Measurements from ENCODE around the gene POMGNT2.

Gene POMGNT2

DNA sequence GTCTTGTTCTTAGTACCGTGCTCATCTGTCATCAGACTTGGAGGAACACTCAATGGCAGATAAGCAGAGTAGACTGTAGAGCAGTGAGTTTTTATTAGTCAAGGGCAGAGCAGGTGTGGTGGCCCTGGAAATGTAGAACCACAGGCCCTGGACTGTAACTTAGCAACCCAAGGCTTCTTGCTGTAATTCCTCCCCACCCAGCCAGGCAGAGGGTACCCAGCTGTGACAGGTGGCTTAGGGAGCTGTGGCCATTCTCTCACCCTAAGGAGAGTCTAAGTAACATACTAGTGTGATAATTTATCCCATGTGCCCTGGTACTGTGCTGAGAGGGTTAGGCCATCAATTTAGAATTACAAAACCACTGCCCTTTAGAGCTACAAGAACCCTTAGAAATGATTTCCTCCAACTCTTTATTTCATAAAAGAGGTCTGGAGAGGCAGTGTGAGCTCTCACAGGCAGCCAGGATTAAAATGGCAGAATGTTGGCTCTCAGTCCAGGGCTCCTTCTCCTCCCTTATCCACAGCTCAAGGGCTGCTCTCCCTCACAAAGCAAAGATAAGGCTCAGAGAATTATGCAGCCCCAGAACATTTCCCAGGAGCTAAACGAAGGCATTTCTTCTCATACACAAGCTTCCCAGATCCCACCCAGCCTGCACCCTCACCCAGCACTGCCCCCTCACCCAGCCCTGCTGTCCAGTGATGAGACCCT is 3.0 kb downstream of the POMGNT2 start:
- TF ChIP-seq, protein P1, sequence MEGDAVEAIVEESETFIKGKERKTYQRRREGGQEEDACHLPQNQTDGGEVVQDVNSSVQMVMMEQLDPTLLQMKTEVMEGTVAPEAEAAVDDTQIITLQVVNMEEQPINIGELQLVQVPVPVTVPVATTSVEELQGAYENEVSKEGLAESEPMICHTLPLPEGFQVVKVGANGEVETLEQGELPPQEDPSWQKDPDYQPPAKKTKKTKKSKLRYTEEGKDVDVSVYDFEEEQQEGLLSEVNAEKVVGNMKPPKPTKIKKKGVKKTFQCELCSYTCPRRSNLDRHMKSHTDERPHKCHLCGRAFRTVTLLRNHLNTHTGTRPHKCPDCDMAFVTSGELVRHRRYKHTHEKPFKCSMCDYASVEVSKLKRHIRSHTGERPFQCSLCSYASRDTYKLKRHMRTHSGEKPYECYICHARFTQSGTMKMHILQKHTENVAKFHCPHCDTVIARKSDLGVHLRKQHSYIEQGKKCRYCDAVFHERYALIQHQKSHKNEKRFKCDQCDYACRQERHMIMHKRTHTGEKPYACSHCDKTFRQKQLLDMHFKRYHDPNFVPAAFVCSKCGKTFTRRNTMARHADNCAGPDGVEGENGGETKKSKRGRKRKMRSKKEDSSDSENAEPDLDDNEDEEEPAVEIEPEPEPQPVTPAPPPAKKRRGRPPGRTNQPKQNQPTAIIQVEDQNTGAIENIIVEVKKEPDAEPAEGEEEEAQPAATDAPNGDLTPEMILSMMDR (conservative IDR thresholded peaks at IDR 0.05): no peak
- no peak for TF ChIP-seq ZFX (IDR thresholded peaks at IDR 0.05)
- no peak overlapping the region for H3K27ac ChIP-seq

DNA sequence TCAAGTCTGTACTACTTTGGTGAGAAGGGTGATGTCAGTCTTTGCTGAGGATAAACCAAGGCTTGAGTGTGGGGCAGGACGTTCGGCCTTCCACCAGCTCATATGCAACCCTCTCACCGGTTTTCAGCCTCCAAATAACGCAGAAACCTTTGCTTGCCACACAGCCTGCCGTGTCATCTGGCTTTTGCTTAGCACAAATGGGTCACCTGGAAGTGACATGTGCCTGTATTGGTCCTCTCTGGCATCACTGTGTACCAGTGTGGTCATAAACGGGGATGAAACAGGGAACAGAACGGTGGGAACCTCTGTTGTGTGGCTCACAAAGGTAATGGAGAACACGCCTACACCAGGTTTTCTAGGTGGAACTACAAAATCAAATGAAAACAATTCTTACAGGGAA is 7.1 kb downstream of the POMGNT2 start:
- H3K27ac ChIP-seq: no peak overlapping the region
- no peak for TF ChIP-seq ZFX (IDR thresholded peaks at IDR 0.05)
- TF ChIP-seq, protein P1 (conservative IDR thresholded peaks at IDR 0.05): no peak

DNA sequence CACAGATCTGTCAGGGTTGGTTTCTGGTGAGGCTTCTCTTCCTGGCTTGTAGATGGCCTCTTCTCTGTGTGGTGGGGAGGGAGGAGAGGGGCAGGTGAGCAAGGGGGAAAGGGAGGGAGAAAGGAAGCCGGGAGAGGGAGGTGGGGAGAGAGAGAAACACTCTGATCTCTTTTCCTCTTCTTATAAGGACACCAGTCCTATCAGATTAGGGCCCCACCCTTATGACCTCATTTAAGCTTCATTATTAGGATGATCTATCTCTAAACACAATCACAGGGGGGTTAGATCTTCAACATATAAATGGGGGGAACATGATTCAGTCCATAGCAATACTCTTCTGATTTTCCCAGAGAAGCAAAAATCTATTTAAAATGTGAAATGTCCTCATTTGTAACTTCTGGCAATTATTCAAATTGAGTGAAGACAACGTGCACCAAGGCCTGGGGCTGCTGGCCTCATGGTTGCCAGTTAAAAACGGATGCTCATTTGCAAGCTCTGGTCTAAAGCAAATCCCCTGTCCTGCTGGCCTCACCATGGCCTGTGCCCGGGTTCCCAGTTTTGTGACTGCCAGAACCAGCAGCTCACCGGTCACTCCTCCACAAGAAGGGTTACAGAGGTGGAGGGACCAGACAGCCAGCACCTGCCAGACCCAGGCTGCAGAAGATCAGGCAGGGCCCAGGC is 8.3 kb downstream of the POMGNT2 start:
- no peak overlapping the region for H3K27ac ChIP-seq
- TF ChIP-seq, protein P1 (conservative IDR thresholded peaks at IDR 0.05): no peak
- no peak for TF ChIP-seq ZFX (IDR thresholded peaks at IDR 0.05)

DNA sequence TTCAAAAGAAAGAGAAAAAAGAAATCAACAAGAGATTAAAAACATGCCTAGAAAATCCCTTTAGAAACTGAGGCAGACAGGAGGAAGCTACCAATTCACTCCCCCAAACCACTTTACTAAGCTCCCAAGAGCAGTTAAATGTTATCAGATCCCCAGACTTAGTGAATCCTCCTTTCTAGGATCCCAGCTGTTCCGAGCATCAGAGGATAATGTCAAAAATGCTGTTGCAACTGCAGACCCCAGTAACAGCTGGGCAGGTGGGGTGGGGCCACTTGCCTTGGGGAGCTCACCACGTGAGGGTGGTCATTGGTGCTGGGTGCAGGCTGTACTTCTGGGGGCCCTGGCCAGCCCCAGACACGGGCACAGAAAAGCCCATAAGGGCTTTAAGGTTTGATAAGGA is 9.1 kb downstream of the POMGNT2 start:
- TF ChIP-seq, protein P1 (conservative IDR thresholded peaks at IDR 0.05): no peak
- TF ChIP-seq ZFX (IDR thresholded peaks at IDR 0.05): no peak
- no peak overlapping the region for H3K27ac ChIP-seq

DNA sequence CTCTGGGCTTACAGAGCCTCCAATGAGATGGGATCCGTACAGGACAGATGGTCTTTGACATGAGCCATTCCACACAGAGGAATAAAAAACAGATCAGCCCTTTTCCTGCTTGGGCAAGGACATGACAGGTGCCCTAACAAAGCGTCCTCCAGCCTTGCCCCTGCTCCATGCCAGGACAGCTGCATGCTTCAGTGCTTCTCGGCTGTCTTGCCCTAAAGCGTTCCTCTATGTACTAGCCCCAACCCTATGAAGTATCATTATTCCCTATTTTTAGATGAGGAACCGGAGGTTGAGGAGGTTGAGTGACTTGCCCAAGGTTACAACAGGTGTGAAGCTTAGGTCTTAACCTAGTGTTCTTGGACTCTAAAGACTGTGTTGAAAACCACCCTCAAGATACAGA is 10.5 kb downstream of the POMGNT2 start:
- H3K27ac ChIP-seq: no peak overlapping the region
- TF ChIP-seq, protein P1 (conservative IDR thresholded peaks at IDR 0.05): no peak
- TF ChIP-seq ZFX (IDR thresholded peaks at IDR 0.05): no peak

DNA sequence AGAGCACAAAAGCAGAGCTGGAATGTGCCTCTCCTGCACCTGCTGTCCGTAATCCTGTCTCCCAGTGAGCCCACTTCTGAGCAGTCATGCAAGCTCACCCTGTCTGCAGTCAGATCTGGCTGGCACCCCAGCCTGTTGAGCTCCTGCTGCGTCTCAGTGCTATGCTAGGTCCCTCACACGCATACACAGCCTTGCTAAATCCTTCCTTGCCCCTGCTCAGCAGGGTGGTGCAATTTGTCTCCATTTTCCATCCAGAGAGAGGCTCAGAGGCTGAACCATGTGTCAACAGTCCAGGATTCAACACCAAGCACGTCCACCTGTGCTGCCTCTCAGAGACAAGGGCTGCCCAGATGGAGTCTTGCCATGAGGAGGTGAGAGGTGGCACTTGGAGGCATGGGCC is 11.0 kb downstream of the POMGNT2 start:
- TF ChIP-seq, protein P1 (conservative IDR thresholded peaks at IDR 0.05): no peak
- TF ChIP-seq ZFX (IDR thresholded peaks at IDR 0.05): no peak
- H3K27ac ChIP-seq: no peak overlapping the region

DNA sequence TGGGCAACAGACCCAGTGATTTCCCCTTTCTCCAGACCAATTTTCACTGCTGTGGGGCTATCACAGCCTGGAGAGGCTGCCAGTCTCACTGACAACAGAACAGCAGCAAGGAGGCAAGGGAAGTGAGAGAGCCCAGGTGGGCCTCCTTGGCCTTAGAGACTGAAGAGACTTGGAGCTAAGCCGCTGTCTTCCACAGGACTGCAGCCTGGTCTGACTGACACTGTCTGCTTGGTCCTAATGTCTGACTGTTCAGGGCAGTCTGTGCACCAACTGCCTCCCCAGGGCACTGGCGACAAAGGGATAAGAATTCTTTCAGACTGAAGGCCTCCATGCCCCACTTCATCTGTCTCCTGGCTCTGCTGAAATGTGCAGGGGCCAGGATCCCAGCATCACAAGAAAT is 11.5 kb downstream of the POMGNT2 start:
- H3K27ac ChIP-seq: no peak overlapping the region
- TF ChIP-seq ZFX (IDR thresholded peaks at IDR 0.05): no peak
- TF ChIP-seq, protein P1 (conservative IDR thresholded peaks at IDR 0.05): no peak
